ENCODE data around the gene SLC6A6. TPM values are rescaled to one million over a fixed set of nuclear protein-coding genes. Genes with fewer than 3 reads are reported as not detected.
"Not testable (repeated sequence)": the region's sequence is repeated elsewhere in the genome, so short reads cannot be mapped to it uniquely, and the experiment has no call there.

The SLC6A6 gene
- total and polyA plus RNA-seq, 10 of the 15 experiments (the other 5 are each of a cell fraction or from before 2014, with no cell fraction given), result 5.6 to 47.0 (median 20.2) TPM

GRCh38 chr3:14514323-14514720, 111.9 kb downstream of the SLC6A6 start:
- no peaks in the 10 kb centered on the region for H3K4me1 ChIP-seq (ENCODE audit: control insufficient read depth, insufficient read depth, low read length)
- H3K36me3 ChIP-seq (ENCODE audit: control insufficient read depth in 2 of 2, insufficient read depth in 2 of 2, low read length in 1 of 2), result no peaks in the 10 kb centered on the region
- no peaks in the 10 kb centered on the region for H3K79me2 ChIP-seq (ENCODE audit: control insufficient read depth, insufficient read depth, low read length)
- ATAC-seq (no peak), DNase-seq (ENCODE audit: low read depth, low spot score) (no peak), FAIRE-seq (no peak)
- CTCF ChIA-PET, result interaction anchor here (0.8 kb wide), 1 partner anchor 408 kb away, joined by 3 read pairs; no protein-coding TSS in a partner anchor
- POLR2A ChIA-PET, result no interaction called here
- no peaks in the 10 kb centered on the region; a peak in 1 of 4 replicates for H3K27me3 ChIP-seq (replicated peaks in 1 of 2; ENCODE audit: control insufficient read depth in 2 of 2, insufficient read depth in 2 of 2, low read length in 1 of 2)
- WGBS (ENCODE audit: insufficient coverage, insufficient replicate concordance, low lambda C conversion rate, missing lambda C conversion rate), result 43% methylated on average over 10 of the region's 17 CpGs
- H4K20me1 ChIP-seq (ENCODE audit: control insufficient read depth, insufficient read depth), result no peaks in the 10 kb centered on the region
- SMC1A ChIA-PET (ENCODE audit: uncharacterized antibody, unreplicated experiment), result no interaction called here
- no peak overlapping the region for H3K9ac ChIP-seq (ENCODE audit: control insufficient read depth, insufficient read depth, low read length)
- no peak overlapping the region for H3K27ac ChIP-seq (ENCODE audit: control insufficient read depth, insufficient read depth)
- H3K9me3 ChIP-seq (replicated peaks; ENCODE audit: control insufficient read depth, insufficient read depth, low read length), result no peaks in the 10 kb centered on the region
- H2AFZ ChIP-seq (ENCODE audit: control insufficient read depth, low read depth, low read length), result no peak overlapping the region
- H3K4me2 ChIP-seq (ENCODE audit: control insufficient read depth, insufficient read depth), result no peak overlapping the region
- intact Hi-C loops (cut with micrococcal nuclease; ENCODE audit: unreplicated experiment), result no loop called here
- RAD21 ChIA-PET (ENCODE audit: unreplicated experiment), result no interaction called here
- in situ Hi-C loops (cut with MboI), result no loop called here
- H3K4me3 ChIP-seq, result no peak overlapping the region
- BruUV-seq (replicated peaks), result no TSS peak
- TF ChIP-seq NRF1 (conservative IDR thresholded peaks at IDR 0.05; ENCODE audit: low read depth, low read length), result no peak
- no peak for TF ChIP-seq DPF2 (IDR thresholded peaks at IDR 0.05)
- TF ChIP-seq ZNF207 (IDR thresholded peaks at IDR 0.05; ENCODE audit: borderline replicate concordance), result no peak
- no peak for TF ChIP-seq E2F8 (IDR thresholded peaks at IDR 0.05; ENCODE audit: low read depth, partially characterized antibody)
- TF ChIP-seq TARDBP (IDR thresholded peaks at IDR 0.05; ENCODE audit: borderline replicate concordance), result no peak
- no peak for TF ChIP-seq CHD1 (IDR thresholded peaks at IDR 0.05; ENCODE audit: low read depth, low read length)

GRCh38 chr3:14515526-14515925, 113.1 kb downstream of the SLC6A6 start:
- H3K36me3 ChIP-seq (ENCODE audit: control insufficient read depth in 2 of 2, insufficient read depth in 2 of 2, low read length in 1 of 2); H4K20me1 ChIP-seq (ENCODE audit: control insufficient read depth, insufficient read depth); in situ Hi-C loops (cut with MboI); ATAC-seq; H3K79me2 ChIP-seq (ENCODE audit: control insufficient read depth, insufficient read depth, low read length); H3K4me1 ChIP-seq (ENCODE audit: control insufficient read depth, insufficient read depth, low read length); H2AFZ ChIP-seq (ENCODE audit: control insufficient read depth, low read depth, low read length); FAIRE-seq; H3K27me3 ChIP-seq (replicated peaks in 1 of 2; ENCODE audit: control insufficient read depth in 2 of 2, insufficient read depth in 2 of 2, low read length in 1 of 2); H3K4me3 ChIP-seq; H3K9ac ChIP-seq (ENCODE audit: control insufficient read depth, insufficient read depth, low read length); POLR2A ChIA-PET; BruUV-seq (replicated peaks); DNase-seq (ENCODE audit: low read depth, low spot score); H3K27ac ChIP-seq (ENCODE audit: control insufficient read depth, insufficient read depth); H3K9me3 ChIP-seq (replicated peaks; ENCODE audit: control insufficient read depth, insufficient read depth, low read length); H3K4me2 ChIP-seq (ENCODE audit: control insufficient read depth, insufficient read depth); SMC1A ChIA-PET (ENCODE audit: uncharacterized antibody, unreplicated experiment); CTCF ChIA-PET; intact Hi-C loops (cut with micrococcal nuclease; ENCODE audit: unreplicated experiment); RAD21 ChIA-PET (ENCODE audit: unreplicated experiment): not testable (repeated sequence)
- WGBS (ENCODE audit: insufficient coverage, insufficient replicate concordance, low lambda C conversion rate, missing lambda C conversion rate), result 21% methylated on average over 11 of the region's 11 CpGs

Measured in GM12878 (cell line).